Right lobe of liver (tissue), 6 donors: ENCODE results near the gene ERI3. TPM values are rescaled to one million over a fixed set of nuclear protein-coding genes. Genes with fewer than 3 reads are reported as not detected.

Source experiments
- ATAC-seq, 4 donors: fragments of 200-7000 bp; cut with Tn5 transposase; one replicate each; pipeline ENCODE4 v1.9.1; 2020; ENCODE audit warnings: mild to moderate bottlenecking in 4 of 4, moderate library complexity in 4 of 4
- DNase-seq, 3 donors: peaks; one replicate each; pipeline ENCODE4 v3.0.0-alpha.2; 2020
- H3K27ac ChIP-seq, 3 donors: fragments of 200-600 bp; one replicate each; pipeline ENCODE4 v1.8.0; 2022
- H3K27me3 ChIP-seq, 2 donors: fragments of 200-600 bp; one replicate each; pipeline ENCODE4 v1.8.0; 2022
- H3K36me3 ChIP-seq, 4 donors: fragments of 200-600 bp; sonication (generic) in 1 of 4; one replicate each; pipeline versions ENCODE4 v1.5.1 to v1.8.0; 2017 to 2022; ENCODE audit warnings: control low read depth in 1 of 4
- H3K4me1 ChIP-seq, 4 donors: fragments of 200-600 bp; sonication (generic) in 1 of 4; one replicate each; pipeline versions ENCODE4 v1.5.1 to v1.8.0; 2017 to 2022; ENCODE audit warnings: control low read depth in 1 of 4
- H3K4me3 ChIP-seq, 3 donors: fragments of 200-600 bp; one replicate each; pipeline ENCODE4 v1.8.0; 2022
- H3K9me3 ChIP-seq, 4 donors: fragments of 200-600 bp; sonication (generic) in 1 of 4; one replicate each; pipeline versions ENCODE4 v1.5.1 to v1.8.0; 2017 to 2022; ENCODE audit warnings: control low read depth in 1 of 4
- CTCF ChIP-seq, 4 donors: fragments of 200-600 bp in 3 of 4; fragments of 450-650 bp in 1 of 4; IDR thresholded peaks; one replicate each; pipeline versions ENCODE4 v1.5.1 to v1.8.0; 2016 to 2022; ENCODE audit warnings: antibody characterized with exemption in 4 of 4, mild to moderate bottlenecking in 2 of 4
- POLR2A ChIP-seq: fragments of 450-650 bp; IDR thresholded peaks from one replicate; pipeline ENCODE4 v1.6.1; 2017; ENCODE audit warnings: antibody characterized with exemption, mild to moderate bottlenecking
- WGBS: methylation state at CpG from one replicate; pipeline ENCODE4 v1.1.6; 2018; ENCODE audit warnings: low coverage, low lambda C conversion rate; ENCODE audit not compliant: insufficient coverage; ENCODE audit errors: missing lambda C conversion rate; 5-methylcytosine and 5-hydroxymethylcytosine counted together
- intact Hi-C, 2 donors: fragments of 100-400 bp; cut with DNase I; formaldehyde crosslinking; loops; one replicate each; pipeline versions ENCODE4 v1.11.2 to v1.14.1; 2022
- total RNA-seq, 6 experiments: library from RNA; depleted of rRNA in 2 of 6; stranded (reverse); fragments of >200 nt in 2 of 6; fragmentation: NEBNext Ultra II Directional in 3 of 6; extraction: Animal tissue kit (Norgen Biotek cat#: 25700) in 3 of 6; gene quantifications; one replicate each; pipeline versions ENCODE4 v1.1.0 to v1.2.4, GENCODE V29; 2016 to 2023
- donor health status: DM: no; HTN: yes; CAD: no.
- donor health status: DM: no; HTN: no; CAD: no.
- donor health status: DM: no; HTN: no; CAD: no.
- donor health status: DM: no; HTN: yes; CAD: no.
- donor health status: DM: no; HTN: yes; CAD: no.

Gene ERI3
- total RNA-seq, 6 experiments from 2014 or later, result 20.6 to 30.6 (median 23.8) TPM

GRCh38 chr1:44238660-44239059 is 116.4 kb downstream of the ERI3 start:
- no peak for TF ChIP-seq POLR2A
- no peak for TF ChIP-seq CTCF (IDR thresholded peaks at IDR 0.05)
- Histone ChIP-seq H3K4me3 (no peak overlapping the region), H3K4me1 (no peaks in the 10 kb centered on the region), H3K9me3 (no peaks in the 10 kb centered on the region), H3K27me3 (no peaks in the 10 kb centered on the region), H3K27ac (no peak overlapping the region), H3K36me3 (no peaks in the 10 kb centered on the region)
- WGBS, result 87% methylated on average over 3 of the region's 4 CpGs
- ATAC-seq (no peak), DNase-seq (no peak)
- intact Hi-C loops, result no loop called here

GRCh38 chr1:44237721-44238457 is 117.2 kb downstream of the ERI3 start:
- no peak for DNase-seq
- H3K4me3 ChIP-seq, result no peak overlapping the region
- ATAC-seq, result peak; percentile 37 to 61 (median 55)
- 76% methylated on average over 6 of the region's 33 CpGs for WGBS
- no peaks in the 10 kb centered on the region for H3K36me3 ChIP-seq
- intact Hi-C loops, result no loop called here
- H3K9me3 ChIP-seq, result no peaks in the 10 kb centered on the region
- no peaks in the 10 kb centered on the region for H3K4me1 ChIP-seq
- H3K27ac ChIP-seq, result no peak overlapping the region
- TF ChIP-seq POLR2A, result no peak
- TF ChIP-seq CTCF (IDR thresholded peaks at IDR 0.05), result peak in 3 of 4 donors; percentile 15 to 36 (median 19)
- H3K27me3 ChIP-seq, result no peaks in the 10 kb centered on the region

- no peaks in the 10 kb centered on the region for H3K27me3 ChIP-seq
- peak in 2 of 4 donors; percentile 24 to 27 for ATAC-seq
- H3K4me1 ChIP-seq, result no peaks in the 10 kb centered on the region
- no peak for TF ChIP-seq POLR2A
- TF ChIP-seq CTCF (IDR thresholded peaks at IDR 0.05), result peak in 1 of 4 donors; percentile 7
- H3K27ac ChIP-seq, result no peak overlapping the region
- intact Hi-C loops, result no loop called here
- H3K36me3 ChIP-seq, result no peaks in the 10 kb centered on the region
- no peak overlapping the region for H3K4me3 ChIP-seq
- DNase-seq, result no peak
- no CpG with 5 or more reads among the region's 8 CpGs for WGBS
- no peaks in the 10 kb centered on the region for H3K9me3 ChIP-seq
Observed at GRCh38 chr1:44236490-44237272, 118.4 kb downstream of the ERI3 start.

GRCh38 chr1:44235808-44236207 is 119.2 kb downstream of the ERI3 start:
- Histone ChIP-seq H3K4me3 (no peak overlapping the region), H3K27me3 (no peaks in the 10 kb centered on the region), H3K27ac (no peak overlapping the region), H3K4me1 (no peaks in the 10 kb centered on the region), H3K36me3 (no peaks in the 10 kb centered on the region), H3K9me3 (no peaks in the 10 kb centered on the region)
- DNase-seq, result no peak
- intact Hi-C loops, result no loop called here
- ATAC-seq, result no peak
- 100% methylated on average over 4 of the region's 5 CpGs for WGBS
- TF ChIP-seq POLR2A (no peak), CTCF (IDR thresholded peaks at IDR 0.05) (no peak)
